ENCODE measurements around the gene CHI3L2.

Gene CHI3L2, protein sequence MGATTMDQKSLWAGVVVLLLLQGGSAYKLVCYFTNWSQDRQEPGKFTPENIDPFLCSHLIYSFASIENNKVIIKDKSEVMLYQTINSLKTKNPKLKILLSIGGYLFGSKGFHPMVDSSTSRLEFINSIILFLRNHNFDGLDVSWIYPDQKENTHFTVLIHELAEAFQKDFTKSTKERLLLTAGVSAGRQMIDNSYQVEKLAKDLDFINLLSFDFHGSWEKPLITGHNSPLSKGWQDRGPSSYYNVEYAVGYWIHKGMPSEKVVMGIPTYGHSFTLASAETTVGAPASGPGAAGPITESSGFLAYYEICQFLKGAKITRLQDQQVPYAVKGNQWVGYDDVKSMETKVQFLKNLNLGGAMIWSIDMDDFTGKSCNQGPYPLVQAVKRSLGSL

DNA sequence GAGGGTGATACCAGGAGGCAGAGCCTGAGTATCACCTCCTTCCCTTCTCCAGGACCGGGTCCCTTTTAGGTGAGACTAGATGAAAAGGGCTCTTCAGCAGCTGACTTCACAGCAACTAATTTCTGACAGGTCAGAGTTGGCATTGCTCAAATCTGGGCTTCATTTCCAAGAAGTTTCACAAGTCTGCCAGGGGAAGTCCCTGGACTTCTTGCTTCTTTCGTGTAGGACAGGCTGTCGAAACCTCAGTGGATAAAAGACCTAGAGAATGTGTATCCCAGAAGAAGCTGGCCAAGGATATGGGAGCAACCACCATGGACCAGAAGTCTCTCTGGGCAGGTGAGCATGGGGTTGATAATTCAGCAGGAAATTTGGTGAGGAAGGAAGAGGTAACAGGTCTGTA lies at the start of gene CHI3L2:
CHI3L2 (plus strand) TSS at position 280 of the 400 bp plus-strand sequence; CDS start at position 297, 17 bp downstream.
- no peaks in the 10 kb centered on the region for H3K9me3 Mint-ChIP-seq
- DNase-seq (ENCODE audit: low spot score in 2 of 2) (no peak), ATAC-seq (no peak)
- H3K27ac Mint-ChIP-seq, result peak within 1 kb of the TSS; percentile 46
- H3K36me3 Mint-ChIP-seq, result no peaks in the 10 kb centered on the region
- no peak within 1 kb of the TSS for H3K4me3 Mint-ChIP-seq
- peaks cover 65% of the 10 kb centered on the region for H3K4me1 Mint-ChIP-seq

DNA sequence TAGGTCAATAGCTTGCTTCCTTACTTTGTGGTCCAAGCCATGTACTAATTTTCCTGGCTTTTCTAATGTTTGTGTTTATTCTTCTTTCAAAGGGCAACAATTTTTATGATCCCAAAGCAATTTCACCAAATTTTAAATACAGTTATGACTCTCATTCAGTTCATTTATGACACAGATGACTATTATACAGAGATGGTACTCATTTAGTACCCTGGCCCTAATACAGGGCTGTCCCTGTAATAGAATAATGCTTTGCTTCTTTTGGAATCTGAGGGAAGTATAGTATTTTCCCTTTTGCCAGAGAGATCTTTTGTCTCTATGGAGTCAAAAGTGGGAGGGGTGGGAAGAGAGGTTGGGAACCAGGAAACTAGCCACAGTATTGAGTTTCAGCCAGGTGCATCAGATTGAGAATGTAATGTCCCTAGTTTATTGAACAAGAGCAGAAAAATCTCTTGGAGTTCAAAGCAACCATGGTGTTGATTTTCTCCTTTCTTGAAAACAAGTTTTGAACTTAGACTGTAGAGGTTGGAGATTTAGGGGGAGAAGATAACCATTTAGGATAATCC lies 47.5 kb upstream of the CHI3L2 start:
- DNase-seq (ENCODE audit: low spot score in 2 of 2) (no peak), ATAC-seq (peak; percentile 69)
- H3K9me3 Mint-ChIP-seq, result no peaks in the 10 kb centered on the region
- peaks cover 75% of the 10 kb centered on the region for H3K36me3 Mint-ChIP-seq
- H3K27ac Mint-ChIP-seq, result peak overlapping the region; percentile 71
- H3K4me1 Mint-ChIP-seq, result peaks cover 21% of the 10 kb centered on the region
- H3K4me3 Mint-ChIP-seq, result no peak overlapping the region

DNA sequence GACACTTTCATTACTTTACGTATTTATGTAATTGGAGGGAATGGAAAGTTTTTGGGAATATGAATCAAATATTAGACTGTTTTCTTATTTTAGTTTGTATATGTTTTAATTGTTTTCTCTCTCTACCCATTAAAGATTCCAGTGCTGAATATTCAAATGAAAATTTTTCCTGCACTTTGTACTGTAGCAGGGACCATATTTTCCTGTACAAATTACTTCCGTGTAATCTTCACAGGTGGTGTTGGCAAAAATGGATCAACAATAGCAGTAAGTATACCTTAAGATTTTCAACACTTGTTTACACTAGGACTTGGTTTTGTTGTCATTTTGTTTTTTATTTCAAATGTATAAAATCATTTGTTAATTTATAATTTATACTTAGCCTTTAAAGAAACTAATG lies 45.5 kb upstream of the CHI3L2 start:
- Mint-ChIP-seq H3K4me1 (peaks cover 27% of the 10 kb centered on the region), H3K36me3 (peaks cover 83% of the 10 kb centered on the region), H3K4me3 (no peak overlapping the region), H3K9me3 (no peaks in the 10 kb centered on the region), H3K27ac (peak overlapping the region; percentile 77)
- DNase-seq (ENCODE audit: low spot score in 2 of 2) (no peak), ATAC-seq (no peak)

DNA sequence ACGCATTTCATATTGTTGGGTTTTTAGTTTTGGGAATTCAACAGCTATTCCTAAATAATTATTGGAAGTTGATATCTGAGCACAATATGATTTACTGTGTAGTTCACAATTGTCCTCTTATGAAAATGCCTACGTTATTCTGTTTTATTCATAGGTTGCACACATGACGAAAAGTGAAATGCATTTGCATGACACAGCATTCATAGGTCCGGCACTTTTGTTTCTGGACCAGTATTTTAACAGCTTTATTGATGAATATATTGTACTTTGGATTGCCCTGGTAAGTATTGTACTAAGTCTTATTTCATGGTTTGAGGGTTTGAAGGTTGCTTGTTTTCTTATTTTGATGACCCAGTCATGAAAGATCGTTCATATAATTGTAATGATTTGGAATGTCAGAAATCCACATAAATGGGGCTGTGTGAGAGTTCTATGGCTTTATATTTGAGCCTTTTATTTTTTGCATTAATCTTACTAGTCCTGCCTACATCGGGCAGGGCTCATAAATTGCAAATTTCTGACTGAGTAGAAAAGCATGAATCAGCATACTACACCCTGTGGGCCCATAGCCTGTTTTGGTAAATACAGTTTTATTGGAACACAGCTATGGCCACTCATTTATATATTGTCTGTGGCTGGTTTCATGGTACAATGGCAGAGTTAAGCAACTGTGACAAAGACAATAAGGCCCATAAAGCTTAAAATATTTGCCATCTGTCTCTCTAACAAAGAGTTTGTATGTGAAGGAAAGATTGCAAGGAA lies 44.0 kb upstream of the CHI3L2 start:
- Mint-ChIP-seq H3K4me3 (no peak overlapping the region), H3K4me1 (peaks cover 39% of the 10 kb centered on the region), H3K36me3 (peaks cover 85% of the 10 kb centered on the region), H3K27ac (peak overlapping the region; percentile 26), H3K9me3 (no peaks in the 10 kb centered on the region)
- peak; percentile 48 for ATAC-seq
- no peak for DNase-seq (ENCODE audit: low spot score in 2 of 2)

DNA sequence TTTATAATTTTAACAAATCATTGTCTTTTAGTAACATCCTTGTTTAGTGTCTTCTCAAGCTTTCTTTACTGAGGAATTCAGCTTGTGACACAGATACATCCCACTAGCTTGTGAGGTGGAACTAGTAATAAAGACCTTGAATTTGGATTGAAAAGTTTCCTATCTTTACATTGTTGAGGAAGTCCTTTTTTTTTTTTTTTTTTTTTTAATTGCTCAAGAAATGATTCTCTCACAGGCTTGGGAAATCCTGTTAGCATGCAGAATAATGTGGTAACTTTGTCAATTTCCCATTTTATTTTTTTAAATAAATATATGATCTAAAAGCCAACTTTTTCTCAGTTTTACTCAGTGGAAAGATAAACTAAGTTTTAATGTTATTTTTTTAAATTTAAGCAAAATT lies 42.9 kb upstream of the CHI3L2 start:
- DNase-seq (ENCODE audit: low spot score in 2 of 2) (no peak), ATAC-seq (no peak)
- H3K36me3 Mint-ChIP-seq, result peaks cover 95% of the 10 kb centered on the region
- H3K4me3 Mint-ChIP-seq, result no peak overlapping the region
- peak overlapping the region; percentile 97 for H3K27ac Mint-ChIP-seq
- H3K9me3 Mint-ChIP-seq, result no peaks in the 10 kb centered on the region
- peaks cover 50% of the 10 kb centered on the region for H3K4me1 Mint-ChIP-seq

DNA sequence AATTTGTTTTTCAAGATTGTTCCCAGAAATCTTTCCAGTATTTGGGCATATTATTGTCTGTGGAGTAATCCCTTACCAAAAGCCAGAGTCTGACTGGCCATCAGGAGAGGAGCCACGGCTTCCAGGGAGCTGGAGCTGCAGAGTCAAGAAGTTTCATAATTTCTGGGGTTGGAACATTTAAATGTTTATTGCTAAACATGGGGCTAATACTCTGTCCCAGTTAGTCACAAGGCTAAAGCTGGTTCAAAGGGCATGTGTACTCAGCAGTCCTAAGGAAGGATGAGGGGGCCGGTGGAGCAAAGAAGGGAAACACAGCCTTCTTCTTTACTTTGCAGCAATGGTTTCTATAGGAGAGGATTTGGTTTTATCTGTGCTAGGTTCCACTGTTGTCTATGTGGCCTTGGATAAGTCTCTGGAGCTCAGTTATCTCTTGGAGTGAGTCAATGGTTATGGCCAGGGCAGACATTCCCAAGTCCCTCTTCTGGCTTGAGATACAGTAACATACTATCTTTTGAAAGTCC lies 36.5 kb upstream of the CHI3L2 start:
- DNase-seq (ENCODE audit: low spot score in 2 of 2) (no peak), ATAC-seq (no peak)
- H3K36me3 Mint-ChIP-seq, result peaks cover 100% of the 10 kb centered on the region
- H3K9me3 Mint-ChIP-seq, result no peaks in the 10 kb centered on the region
- peaks cover 93% of the 10 kb centered on the region for H3K4me1 Mint-ChIP-seq
- no peak overlapping the region for H3K4me3 Mint-ChIP-seq
- H3K27ac Mint-ChIP-seq, result peak overlapping the region; percentile 97

DNA sequence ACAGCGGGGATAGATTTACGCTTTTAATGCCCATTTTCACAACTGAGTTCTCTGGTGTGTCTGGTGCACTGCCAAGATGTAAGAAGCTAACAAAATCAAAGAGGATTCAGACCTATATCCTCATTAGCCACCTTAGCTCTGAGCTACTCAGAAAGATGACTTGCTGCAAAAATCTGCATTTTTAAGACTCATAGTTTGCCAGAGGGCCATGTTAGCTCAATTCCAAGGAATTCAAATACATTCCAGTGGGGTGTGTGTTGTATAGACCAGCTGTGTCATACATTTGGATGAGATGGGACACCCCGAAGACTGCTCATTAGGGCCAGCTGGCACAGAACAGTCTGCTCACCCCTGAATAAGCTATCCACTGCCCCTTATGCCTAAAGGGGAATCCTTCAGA lies 36.0 kb upstream of the CHI3L2 start:
- H3K4me1 Mint-ChIP-seq, result peaks cover 97% of the 10 kb centered on the region
- no peaks in the 10 kb centered on the region for H3K9me3 Mint-ChIP-seq
- no peak for DNase-seq (ENCODE audit: low spot score in 2 of 2)
- no peak overlapping the region for H3K4me3 Mint-ChIP-seq
- peaks cover 100% of the 10 kb centered on the region for H3K36me3 Mint-ChIP-seq
- peak overlapping the region; percentile 97 for H3K27ac Mint-ChIP-seq
- ATAC-seq, result no peak

DNA sequence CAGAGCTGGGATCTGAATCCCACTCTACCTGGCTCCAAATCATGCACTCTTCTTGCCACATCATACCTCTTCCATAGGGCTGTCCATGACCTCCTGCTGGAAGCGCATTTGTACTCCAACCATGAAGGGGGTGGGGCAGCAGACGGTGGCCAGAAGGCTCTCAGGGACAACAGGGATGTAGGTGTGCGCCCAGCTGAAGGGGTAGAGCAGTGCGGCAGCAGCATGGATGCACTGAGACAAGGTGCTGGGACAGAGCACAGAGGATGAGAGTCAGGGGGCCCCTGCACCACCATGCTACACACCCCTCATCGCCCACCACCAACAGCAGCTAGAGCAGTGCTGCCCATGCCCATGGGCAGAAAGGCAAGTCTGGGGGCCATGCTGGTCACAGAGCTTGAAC lies 35.4 kb upstream of the CHI3L2 start:
- ATAC-seq (no peak), DNase-seq (ENCODE audit: low spot score in 2 of 2) (no peak)
- H3K4me1 Mint-ChIP-seq, result peaks cover 97% of the 10 kb centered on the region
- H3K27ac Mint-ChIP-seq, result peak overlapping the region; percentile 97
- H3K9me3 Mint-ChIP-seq, result no peaks in the 10 kb centered on the region
- peaks cover 100% of the 10 kb centered on the region for H3K36me3 Mint-ChIP-seq
- H3K4me3 Mint-ChIP-seq, result peak overlapping the region; percentile 90

DNA sequence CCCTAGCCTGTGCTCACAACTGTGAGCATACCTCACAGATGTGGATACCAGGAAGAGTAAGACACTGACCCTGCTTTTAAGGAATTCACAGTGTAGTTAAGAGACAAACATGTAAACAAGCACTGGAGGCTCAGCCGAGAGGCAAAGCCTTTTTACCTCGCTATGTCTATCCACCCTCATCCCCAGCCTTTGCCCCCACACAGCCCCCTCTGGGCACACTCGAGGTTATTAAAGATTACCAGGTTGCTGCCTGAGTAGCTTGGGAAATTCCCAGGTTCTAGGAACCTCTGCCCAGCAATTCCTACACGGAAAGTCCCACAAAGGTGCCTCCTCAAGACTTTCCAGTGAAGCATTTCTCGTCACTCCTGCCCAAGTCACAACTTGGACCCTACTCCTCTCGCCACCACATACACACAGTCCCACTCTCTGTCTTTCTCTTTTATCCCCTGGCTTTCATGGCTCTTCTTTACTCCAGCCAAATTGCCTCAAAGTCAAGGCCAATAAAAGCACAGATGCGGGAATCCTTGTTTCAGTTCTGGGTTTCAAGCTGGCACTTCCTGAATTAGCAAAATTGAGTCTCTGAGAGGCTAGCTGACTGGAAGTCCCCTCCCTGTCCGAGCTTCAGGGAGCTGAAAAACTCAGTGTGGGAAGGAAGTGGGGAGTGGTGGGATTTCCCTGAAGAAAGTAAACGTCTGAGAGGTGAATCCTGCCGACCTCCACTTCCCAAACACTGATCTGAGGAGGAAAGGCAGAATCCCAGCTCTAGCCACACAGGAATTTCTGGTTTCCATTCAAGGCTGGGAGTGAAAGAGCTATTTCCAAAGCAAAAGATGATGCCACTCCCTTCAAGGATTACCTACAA lies 34.6 kb upstream of the CHI3L2 start:
- H3K4me3 Mint-ChIP-seq, result peak overlapping the region; percentile 90
- peak overlapping the region; percentile 97 for H3K27ac Mint-ChIP-seq
- peak in 1 of 2 donors; percentile 68 for DNase-seq (ENCODE audit: low spot score in 2 of 2)
- ATAC-seq, result peak; percentile 38
- peaks cover 100% of the 10 kb centered on the region for H3K36me3 Mint-ChIP-seq
- peaks cover 98% of the 10 kb centered on the region for H3K4me1 Mint-ChIP-seq
- H3K9me3 Mint-ChIP-seq, result no peaks in the 10 kb centered on the region

DNA sequence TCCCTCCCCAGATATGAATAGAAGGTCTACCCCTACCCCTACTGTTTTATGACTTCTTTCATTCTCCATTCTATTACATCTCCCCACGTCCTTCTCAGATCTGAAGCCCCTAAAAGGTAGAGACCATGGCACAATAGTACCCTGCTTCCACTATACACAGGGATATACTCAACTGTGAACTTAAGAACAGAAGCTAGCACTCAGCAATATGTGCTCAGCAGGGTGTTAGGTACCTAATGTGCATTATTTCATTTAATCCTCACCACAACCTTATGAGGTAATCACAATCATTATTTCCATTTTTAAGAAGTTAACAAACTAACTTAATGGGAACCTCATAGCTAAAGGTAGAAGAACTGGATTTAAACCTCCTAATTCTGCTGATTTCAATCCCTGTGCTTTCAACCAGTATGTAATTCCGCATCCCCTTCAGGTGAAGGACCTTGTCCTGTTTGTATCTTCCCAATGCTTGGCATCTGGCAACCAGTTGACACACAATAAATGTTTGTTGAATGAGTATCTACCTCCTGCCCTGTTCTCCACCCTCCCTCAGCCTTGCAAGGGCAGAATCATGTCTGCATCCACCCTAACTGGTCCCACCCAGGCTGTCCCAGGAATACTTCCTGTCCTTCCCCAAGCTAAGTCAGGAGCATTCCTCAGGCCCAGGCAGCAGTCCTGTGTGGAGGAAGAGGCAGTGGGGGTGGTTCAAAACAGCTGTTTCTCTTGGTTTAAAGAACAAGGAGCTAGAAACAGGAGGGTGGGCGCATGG lies 33.6 kb upstream of the CHI3L2 start:
- no peak for DNase-seq (ENCODE audit: low spot score in 2 of 2)
- Mint-ChIP-seq H3K36me3 (peaks cover 100% of the 10 kb centered on the region), H3K27ac (peak overlapping the region; percentile 97), H3K4me1 (peaks cover 100% of the 10 kb centered on the region), H3K4me3 (peak overlapping the region; percentile 90), H3K9me3 (no peaks in the 10 kb centered on the region)
- peak; percentile 25 for ATAC-seq

DNA sequence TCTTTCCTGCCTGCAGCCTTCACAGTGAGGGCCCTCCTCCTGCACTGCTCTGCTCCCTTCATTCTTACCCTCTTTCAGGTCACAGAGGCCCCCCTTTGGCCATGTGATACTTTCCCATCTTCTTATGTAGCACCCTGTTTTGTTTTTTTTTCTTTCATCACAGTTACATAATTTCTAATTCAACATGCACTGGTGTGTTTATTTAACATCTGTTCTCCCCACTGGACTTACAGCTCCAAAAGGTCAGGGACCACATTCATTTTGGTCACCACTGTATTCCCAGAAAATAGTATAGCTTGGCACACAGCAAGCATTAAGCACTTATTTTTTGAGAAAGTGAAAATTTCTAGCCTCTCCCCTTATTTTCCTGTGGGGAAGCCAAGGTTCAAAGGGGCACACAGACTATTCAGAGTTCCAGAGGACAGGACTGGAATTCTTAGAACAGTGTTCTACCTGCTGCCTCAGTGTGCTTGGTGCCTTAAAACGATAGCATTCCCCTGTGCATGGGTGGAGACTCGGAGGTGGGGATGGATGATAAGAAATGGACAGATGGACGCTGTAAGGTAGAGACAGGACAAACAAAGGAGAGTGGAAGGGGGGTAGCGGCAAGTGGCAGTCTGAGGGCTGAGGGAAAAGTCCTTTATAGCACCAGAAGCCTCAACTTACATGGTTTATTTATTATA lies 32.4 kb upstream of the CHI3L2 start:
- Mint-ChIP-seq H3K36me3 (peaks cover 100% of the 10 kb centered on the region), H3K4me3 (peak overlapping the region; percentile 90)

DNA sequence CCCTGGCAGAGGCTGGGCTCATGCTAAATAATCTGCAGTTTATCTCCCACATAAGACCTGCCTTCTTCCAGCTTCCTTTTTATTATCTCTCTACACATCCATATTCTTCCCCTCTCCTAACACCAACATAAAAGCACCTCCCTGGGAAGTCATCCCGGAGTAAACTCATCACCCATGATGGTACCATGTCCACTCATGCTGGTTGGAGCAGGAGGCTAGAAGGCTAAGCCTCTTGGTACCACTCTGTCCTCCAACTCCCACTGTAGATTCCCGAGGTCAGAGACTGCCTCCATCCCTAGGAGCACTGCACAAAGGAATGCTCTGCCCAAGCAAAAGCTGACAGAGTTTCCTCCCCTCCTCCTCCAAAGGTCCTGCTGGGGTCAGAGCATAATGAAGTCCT lies 31.3 kb upstream of the CHI3L2 start:
- Mint-ChIP-seq H3K9me3 (no peaks in the 10 kb centered on the region), H3K4me3 (peak overlapping the region; percentile 90), H3K27ac (peak overlapping the region; percentile 97), H3K4me1 (peaks cover 94% of the 10 kb centered on the region), H3K36me3 (peaks cover 93% of the 10 kb centered on the region)
- DNase-seq (ENCODE audit: low spot score in 2 of 2), result no peak
- ATAC-seq, result no peak

More for the DNA sequence above, 32.4 kb upstream of the CHI3L2 start:
- H3K9me3 Mint-ChIP-seq, result no peaks in the 10 kb centered on the region
- H3K27ac Mint-ChIP-seq, result peak overlapping the region; percentile 97
- H3K4me1 Mint-ChIP-seq, result peaks cover 94% of the 10 kb centered on the region
- DNase-seq (ENCODE audit: low spot score in 2 of 2), result no peak
- ATAC-seq, result no peak

DNA sequence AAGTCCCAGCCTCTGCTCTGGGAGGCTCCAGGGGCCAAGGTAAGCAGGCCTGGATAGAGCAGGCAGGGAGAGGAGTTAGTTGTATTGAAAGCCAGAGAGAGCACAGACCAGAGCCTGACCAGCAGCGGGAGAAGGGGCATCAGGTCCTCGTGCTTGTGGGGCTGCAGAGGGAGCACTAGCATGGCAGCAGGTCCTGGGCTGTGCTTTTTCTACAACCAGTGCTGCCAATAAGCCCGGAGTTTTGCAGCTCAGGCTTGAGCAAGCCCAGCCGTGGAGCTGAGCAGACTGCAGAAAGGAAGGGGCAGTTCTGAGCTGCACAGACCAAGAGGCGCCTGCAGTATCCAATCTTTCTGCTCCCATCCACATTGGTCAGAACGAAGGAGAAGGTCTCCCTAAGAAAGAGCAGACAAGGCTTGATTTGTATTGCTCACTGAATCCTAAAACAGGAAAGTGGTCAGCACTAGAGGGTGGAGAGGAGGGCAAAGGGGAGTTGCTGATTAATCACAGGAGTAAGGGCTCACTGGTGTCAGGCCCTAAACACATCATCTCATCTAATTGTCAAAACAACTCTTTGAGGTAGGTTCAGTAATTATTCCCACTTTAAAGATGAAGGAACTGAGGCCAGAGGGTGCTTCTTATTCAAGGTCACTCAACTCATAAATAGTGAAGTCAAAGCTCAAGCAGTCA lies 29.8 kb upstream of the CHI3L2 start:
- DNase-seq (ENCODE audit: low spot score in 2 of 2) (peak in 1 of 2 donors; percentile 73), ATAC-seq (peak; percentile 68)
- Mint-ChIP-seq H3K4me1 (peaks cover 94% of the 10 kb centered on the region), H3K36me3 (peaks cover 78% of the 10 kb centered on the region), H3K4me3 (peak overlapping the region; percentile 90), H3K9me3 (no peaks in the 10 kb centered on the region), H3K27ac (peak overlapping the region; percentile 97)
